Ectodermal cell (in vitro differentiated cells): Measurements from ENCODE around the gene TCF7L2.

Experiments used
- H3K27ac ChIP-seq: 2 replicates; pipeline ENCODE4 v1.7.0; 2013; ENCODE audit warnings: mild to moderate bottlenecking, low read depth, low read length; ENCODE audit not compliant: insufficient read depth, poor library complexity, severe bottlenecking
- H3K27me3 ChIP-seq: 2 replicates; pipeline ENCODE4 v1.7.0; 2013; ENCODE audit warnings: mild to moderate bottlenecking, low read length; ENCODE audit not compliant: insufficient read depth, control insufficient read depth, poor library complexity, severe bottlenecking
- H3K36me3 ChIP-seq: one replicate; pipeline ENCODE4 v1.7.0; 2013; ENCODE audit warnings: low read length; ENCODE audit not compliant: control insufficient read depth, insufficient read depth
- H3K4me1 ChIP-seq: one replicate; pipeline ENCODE4 v1.7.0; 2013; ENCODE audit warnings: low read length; ENCODE audit not compliant: control insufficient read depth, insufficient read depth
- H3K4me3 ChIP-seq: 2 replicates; pipeline ENCODE4 v1.7.0; 2013; ENCODE audit warnings: low read depth, low read length, control low read depth; ENCODE audit not compliant: insufficient read depth
- H3K9me3 ChIP-seq: 2 replicates; pipeline ENCODE4 v1.7.0; 2013; ENCODE audit warnings: mild to moderate bottlenecking, low read length, moderate library complexity; ENCODE audit not compliant: control insufficient read depth
- WGBS, 2 experiments: methylation state at CpG; one replicate each; pipeline ENCODE4 v1.1.7; 2013; ENCODE audit warnings: missing lambda C conversion rate in 2 of 2; 5-methylcytosine and 5-hydroxymethylcytosine counted together

Gene TCF7L2

DNA sequence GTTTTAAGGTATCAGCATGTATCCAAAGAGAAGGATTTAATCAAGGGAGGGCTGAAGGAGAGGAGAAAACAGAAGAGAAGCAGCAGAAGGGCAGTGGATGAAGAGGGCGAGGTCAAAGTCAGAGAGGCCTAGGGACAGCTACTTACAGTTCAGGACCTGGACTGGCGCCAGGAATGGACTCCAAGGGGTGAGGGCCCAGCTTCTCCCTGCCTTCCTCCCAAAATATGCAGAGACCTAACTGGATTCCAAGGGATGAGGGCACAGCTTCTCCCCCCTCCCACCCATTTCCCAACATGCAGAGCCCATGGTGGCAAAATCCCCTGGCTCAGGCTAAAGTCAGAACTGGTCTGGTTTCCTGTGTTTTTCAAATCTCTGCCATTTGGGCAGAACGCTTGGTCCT lies 3.4 kb upstream of the TCF7L2 start:
- Histone ChIP-seq H3K27me3 (no peaks in the 10 kb centered on the region), H3K4me1 (peaks cover 12% of the 10 kb centered on the region), H3K27ac (no peak overlapping the region), H3K36me3 (no peaks in the 10 kb centered on the region), H3K4me3 (no peak overlapping the region), H3K9me3 (no peaks in the 10 kb centered on the region)
- WGBS, 2 experiments = 90 to 94% methylated on average over 3 of the region's 3 CpGs

DNA sequence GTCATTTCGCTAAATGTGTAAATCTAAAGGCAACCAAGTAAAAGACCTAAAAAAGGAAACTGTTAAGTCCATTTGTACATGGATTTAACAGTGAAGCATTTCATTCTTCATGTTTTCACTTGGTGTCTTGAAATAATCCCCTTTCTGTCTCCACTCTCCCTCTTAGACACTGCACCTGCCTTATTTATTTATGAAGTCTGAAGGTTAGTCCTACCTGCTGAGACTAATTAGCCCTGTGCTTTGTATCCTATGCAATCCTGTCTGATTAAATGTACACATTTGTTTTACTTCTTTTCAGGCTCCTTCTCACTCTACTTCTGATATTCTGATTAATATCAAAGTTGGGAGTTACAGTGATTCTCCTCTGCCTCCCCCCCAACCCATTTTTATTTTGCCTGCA lies 1.9 kb upstream of the TCF7L2 start:
- 91 to 93% methylated on average over 1 of the region's 1 CpG for WGBS, 2 experiments
- Histone ChIP-seq H3K27me3 (no peaks in the 10 kb centered on the region), H3K36me3 (no peaks in the 10 kb centered on the region), H3K4me1 (peaks cover 12% of the 10 kb centered on the region), H3K27ac (no peak overlapping the region), H3K9me3 (no peaks in the 10 kb centered on the region), H3K4me3 (no peak overlapping the region)

DNA sequence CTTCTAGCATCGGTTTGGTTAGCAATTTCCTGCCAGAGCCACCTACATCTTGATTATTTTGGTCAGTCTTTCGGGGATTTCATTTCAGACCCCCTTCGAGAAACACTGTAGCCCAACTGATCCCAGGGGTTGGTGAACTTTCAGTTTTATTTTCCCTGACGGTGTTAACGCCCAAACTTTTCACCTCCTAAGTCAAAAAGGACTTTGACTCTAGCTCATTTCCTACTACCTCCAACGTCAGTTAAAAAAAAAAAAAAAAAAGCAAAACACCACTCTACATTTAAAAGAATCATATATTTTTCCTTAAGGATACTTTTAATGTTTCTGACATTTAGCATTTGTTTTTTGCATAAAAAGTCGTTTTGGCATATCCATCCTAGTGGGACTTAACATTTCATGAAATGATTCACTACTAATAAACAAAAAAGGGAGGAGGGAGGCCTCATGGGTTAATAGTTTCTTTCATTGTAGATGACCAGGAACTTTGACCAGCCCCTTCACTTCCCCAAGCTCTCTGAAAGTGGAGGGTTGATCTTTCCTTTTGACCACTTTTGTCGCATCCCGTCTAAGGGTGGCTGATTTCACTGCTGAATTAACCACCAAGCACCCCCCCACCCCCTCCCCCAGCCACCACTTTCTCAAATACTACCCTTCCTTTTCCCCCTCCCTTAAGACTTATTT lies 764 bp upstream of the TCF7L2 start:
- peaks cover 17% of the 10 kb centered on the region for H3K4me1 ChIP-seq
- H3K27me3 ChIP-seq = no peaks in the 10 kb centered on the region
- peak overlapping the region; percentile 64 for H3K27ac ChIP-seq

DNA sequence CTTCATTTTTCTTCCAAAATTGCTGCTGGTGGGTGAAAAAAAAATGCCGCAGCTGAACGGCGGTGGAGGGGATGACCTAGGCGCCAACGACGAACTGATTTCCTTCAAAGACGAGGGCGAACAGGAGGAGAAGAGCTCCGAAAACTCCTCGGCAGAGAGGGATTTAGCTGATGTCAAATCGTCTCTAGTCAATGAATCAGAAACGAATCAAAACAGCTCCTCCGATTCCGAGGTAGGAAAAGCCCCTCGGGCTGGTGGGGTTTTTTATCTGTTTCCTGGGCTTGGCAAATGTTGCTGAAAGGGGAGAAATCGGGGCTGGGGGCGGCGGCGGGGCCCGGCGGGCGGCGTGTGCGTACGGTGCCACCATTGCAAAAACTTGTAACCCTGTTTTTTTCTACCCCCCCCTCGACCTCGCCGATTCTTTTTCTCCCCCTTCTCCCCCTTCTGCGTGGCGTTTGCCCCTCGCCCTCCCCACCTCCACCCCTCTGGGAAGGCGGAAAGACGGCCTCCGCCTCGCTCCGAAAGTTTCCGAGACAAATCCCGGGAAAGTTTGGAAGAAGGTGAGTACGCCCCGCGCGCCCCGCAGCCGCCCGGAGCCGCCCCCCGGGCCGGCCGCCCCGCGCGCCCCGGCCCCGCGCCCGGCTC lies 789 bp downstream of the TCF7L2 start:
- no peaks in the 10 kb centered on the region for H3K27me3 ChIP-seq
- H3K4me3 ChIP-seq = peak overlapping the region; percentile 64
- 0% methylated on average over 56 of the region's 56 CpGs for WGBS, 2 experiments

More for the DNA sequence above, 764 bp upstream of the TCF7L2 start:
- peak overlapping the region; percentile 13 for H3K4me3 ChIP-seq
- no peaks in the 10 kb centered on the region for H3K9me3 ChIP-seq
- 29 to 30% methylated on average over 7 to 9 of the region's 9 CpGs for WGBS, 2 experiments
- no peaks in the 10 kb centered on the region for H3K36me3 ChIP-seq

DNA sequence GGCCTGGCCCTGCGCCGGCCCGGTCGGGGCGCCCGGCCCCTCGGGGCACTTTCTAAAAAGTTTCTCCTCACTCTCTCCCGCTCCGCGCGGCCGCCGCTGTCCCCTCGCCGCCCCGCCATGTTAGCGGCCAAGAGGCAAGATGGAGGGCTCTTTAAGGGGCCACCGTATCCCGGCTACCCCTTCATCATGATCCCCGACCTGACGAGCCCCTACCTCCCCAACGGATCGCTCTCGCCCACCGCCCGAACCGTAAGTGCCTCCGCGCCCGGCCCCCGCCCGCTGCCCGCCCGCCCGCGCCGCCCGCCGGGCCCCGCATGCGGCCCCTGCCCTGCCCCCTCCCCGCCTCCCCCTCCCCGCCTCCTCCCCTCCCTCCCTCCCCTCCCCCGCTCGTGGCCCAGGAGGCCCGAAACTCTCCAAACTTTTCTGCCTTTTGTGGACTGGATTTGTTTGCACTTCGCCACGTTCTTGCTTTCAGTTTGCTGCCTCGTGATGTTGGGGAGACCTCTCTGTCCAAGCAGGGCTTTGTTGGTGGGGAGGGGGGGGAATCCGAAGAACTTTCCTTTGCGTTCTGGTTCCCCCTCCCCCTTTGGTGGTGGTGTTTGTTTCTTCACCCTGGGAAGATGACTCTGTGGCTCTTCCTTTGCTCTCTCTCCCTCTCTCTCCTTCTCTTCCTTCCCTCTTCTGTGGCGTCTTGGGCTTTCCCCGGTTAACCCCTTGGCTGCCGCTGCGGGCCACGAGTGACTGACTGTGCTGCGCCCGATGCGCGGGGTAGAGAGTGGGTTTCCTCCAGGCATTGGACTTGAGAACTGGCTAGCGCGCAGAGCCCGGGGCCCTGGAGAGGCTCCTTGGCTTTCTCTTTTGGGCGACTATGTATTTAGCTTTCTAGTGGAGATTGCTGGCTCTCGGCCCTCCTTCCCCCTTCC lies 1.6 kb downstream of the TCF7L2 start:
- peak overlapping the region; percentile 64 for H3K4me3 ChIP-seq
- H3K4me1 ChIP-seq = peaks cover 35% of the 10 kb centered on the region
- 0% methylated on average over 47 to 48 of the region's 65 CpGs for WGBS, 2 experiments
- peak overlapping the region; percentile 96 for H3K27ac ChIP-seq
- no peaks in the 10 kb centered on the region for H3K27me3 ChIP-seq
- H3K36me3 ChIP-seq = no peaks in the 10 kb centered on the region
- H3K9me3 ChIP-seq = no peaks in the 10 kb centered on the region

More for the DNA sequence above, 789 bp downstream of the TCF7L2 start:
- H3K36me3 ChIP-seq = no peaks in the 10 kb centered on the region
- H3K27ac ChIP-seq = peak overlapping the region; percentile 59
- H3K4me1 ChIP-seq = peaks cover 28% of the 10 kb centered on the region
- no peaks in the 10 kb centered on the region for H3K9me3 ChIP-seq

DNA sequence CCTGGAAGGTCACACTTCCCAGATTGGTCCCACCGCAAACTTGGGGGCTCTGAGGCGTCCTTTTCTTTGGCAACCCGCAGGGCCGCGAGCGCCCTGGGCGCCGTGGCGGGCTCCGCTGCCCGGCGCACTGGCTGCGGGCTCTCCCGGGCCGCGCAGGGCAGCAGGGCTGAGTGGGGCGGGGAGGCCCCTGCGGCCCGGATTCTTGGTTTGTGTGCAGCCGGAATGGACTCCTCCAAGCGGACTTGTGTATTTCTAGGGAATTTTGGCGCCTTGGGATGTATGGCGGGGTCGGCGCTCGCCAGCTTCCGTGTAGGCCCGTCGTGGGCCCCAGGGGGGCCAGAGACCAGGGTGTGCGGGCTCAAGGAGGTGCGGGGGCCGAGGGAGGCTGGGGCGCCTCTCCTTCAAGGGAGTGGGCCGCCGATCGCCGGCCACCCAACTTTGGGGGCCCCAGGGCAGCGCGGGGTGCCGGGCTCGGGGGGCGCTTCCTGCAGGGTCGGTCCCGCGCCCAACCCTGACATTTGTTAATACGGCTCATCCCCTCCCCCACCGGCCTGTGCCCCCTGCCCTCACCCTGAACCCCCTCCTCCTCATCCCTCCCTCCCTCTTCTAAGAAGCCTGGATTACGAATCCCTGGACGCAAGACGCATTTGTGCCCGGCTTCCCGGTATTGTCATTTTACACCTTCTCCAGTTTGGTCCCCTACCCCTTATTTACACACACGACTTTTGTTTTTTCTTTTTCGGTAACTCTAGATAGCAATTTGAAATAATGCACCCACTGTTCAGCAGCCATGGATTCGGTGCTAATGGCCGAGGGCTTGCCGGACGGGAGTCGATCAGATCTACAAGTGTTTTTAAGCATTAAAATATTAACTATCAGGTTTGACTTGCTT lies 2.5 kb downstream of the TCF7L2 start:
- 0 to 1% methylated on average over 56 to 59 of the region's 59 CpGs for WGBS, 2 experiments
- Histone ChIP-seq H3K27ac (peak overlapping the region; percentile 96), H3K4me1 (peaks cover 44% of the 10 kb centered on the region), H3K27me3 (no peaks in the 10 kb centered on the region), H3K36me3 (no peaks in the 10 kb centered on the region), H3K9me3 (no peaks in the 10 kb centered on the region), H3K4me3 (peak overlapping the region; percentile 64)

DNA sequence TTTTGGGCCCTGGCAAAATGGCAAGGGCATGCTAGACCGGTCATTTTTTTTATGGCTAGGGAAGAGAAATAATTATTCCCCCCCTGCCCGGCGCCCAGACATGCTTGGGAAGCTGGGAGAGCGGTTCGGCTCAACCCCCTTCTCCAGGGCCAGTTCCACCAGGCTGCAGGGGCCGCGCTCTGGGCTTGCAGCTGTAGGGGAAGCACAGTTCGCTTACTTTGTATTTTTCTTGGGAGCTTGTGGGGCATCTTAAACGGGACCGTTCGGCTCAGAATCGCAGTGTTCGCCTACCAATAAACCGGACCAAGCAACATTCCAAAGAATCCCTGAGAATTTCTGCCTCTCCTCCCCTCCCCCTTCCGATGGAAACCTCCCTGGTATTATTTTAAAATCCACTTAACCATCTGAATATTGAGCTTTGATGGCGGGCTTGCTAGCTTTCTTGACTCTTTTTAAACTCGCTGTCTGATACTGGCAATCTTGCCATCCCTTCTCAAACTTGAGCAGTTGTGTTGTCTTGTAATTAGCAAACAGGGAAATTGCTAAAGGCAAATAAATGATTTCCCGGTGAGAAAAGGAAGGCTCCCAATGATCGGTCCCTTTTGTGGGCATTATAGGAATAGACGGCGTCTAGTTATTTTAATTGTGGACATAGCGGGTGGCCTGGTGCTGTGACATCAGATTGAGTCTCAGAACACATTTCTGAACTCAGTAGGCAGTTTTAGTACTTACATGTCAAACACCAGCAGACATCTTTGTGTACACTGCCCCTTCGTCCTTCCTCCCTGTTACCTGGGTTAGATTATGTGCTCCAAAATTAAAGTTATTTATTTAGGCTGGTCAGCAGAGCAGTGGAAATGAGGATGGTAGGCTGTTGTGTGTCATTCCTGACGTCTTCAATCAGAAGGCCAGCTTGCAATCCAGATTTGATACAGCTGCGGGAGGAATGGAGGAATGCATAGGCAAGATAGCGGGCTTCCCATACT lies 3.4 kb downstream of the TCF7L2 start:
- peak overlapping the region; percentile 64 for H3K4me3 ChIP-seq
- H3K27ac ChIP-seq = peak overlapping the region; percentile 96
- H3K4me1 ChIP-seq = peaks cover 49% of the 10 kb centered on the region
- no peaks in the 10 kb centered on the region for H3K27me3 ChIP-seq
- no peaks in the 10 kb centered on the region for H3K36me3 ChIP-seq
- WGBS, 2 experiments = 2 to 4% methylated on average over 26 of the region's 26 CpGs
- no peaks in the 10 kb centered on the region for H3K9me3 ChIP-seq

DNA sequence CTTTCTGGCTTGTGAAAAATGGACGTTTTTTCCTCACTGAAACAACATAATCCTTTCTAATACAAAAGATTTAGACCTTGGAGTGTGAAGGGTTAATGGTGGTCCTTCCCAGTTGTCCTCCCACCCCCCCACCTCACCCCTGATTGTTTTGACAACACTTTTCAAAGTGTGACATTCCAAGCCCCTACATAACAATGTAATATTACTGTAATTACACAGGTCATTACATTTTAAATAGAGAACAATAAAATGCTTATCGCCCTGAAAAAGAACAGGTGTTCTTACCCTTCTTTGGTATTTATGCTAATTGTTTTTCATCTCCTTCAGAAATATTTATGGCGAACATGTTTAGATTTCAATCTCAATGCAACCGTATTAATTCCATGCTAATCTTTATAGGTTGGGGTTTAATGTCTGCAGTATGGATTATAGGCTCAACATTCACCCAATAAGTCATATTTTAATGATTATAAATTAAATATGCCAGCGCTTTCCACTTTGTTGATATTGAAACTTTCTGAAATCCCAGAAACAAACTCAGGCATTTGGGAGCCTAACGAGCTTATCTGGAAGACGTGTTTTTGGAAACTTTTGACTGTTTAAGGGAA lies 5.0 kb downstream of the TCF7L2 start:
- WGBS, 2 experiments = 3 to 10% methylated on average over 3 to 6 of the region's 7 CpGs
- peak overlapping the region; percentile 3 for H3K4me3 ChIP-seq
- peak overlapping the region; percentile 46 for H3K27ac ChIP-seq
- peaks cover 56% of the 10 kb centered on the region for H3K4me1 ChIP-seq
- H3K36me3 ChIP-seq = no peaks in the 10 kb centered on the region
- H3K27me3 ChIP-seq = no peaks in the 10 kb centered on the region
- H3K9me3 ChIP-seq = no peaks in the 10 kb centered on the region
